GM23248 (cell line): ENCODE results near the gene SLC9C1.

Experiments used
- EZH2 ChIP-seq: fragments of 200-600 bp; sonication (generic); IDR thresholded peaks from 2 replicates; pipeline ENCODE4 v1.6.1; 2018; ENCODE audit warnings: antibody characterized with exemption, mild to moderate bottlenecking; ENCODE audit not compliant: insufficient read depth, poor library complexity, severe bottlenecking
- EZH2phosphoT487 ChIP-seq: fragments of 200-600 bp; sonication (generic); IDR thresholded peaks from 2 replicates; pipeline ENCODE4 v1.6.1; 2018; ENCODE audit warnings: antibody characterized with exemption, moderate library complexity, mild to moderate bottlenecking, low read depth; ENCODE audit not compliant: insufficient read depth

- TF ChIP-seq EZH2 (no peak), EZH2phosphoT487 (no peak)
These were observed 161.9 kb downstream of the SLC9C1 start for GRCh38 chr3:112132088-112132487.
